Left renal cortex interstitium (tissue), 4 donors: Measurements from ENCODE around the gene CFAP99. TPM values are rescaled to one million over a fixed set of nuclear protein-coding genes. Genes with fewer than 3 reads are reported as not detected.

Experiments
- DNase-seq, 4 donors: peaks; one replicate each; pipeline ENCODE4 v3.0.0-alpha.2; 2013; ENCODE audit warnings: low read depth in 4 of 4, low spot score in 2 of 4, missing footprints in 1 of 4
- polyA plus RNA-seq, 4 donors: library from polyadenylated mRNA; unstranded; fragments of 120-200 nt; gene quantifications; one replicate each; pipeline ENCODE4 v1.2.1, GENCODE V29; 2013; ENCODE audit not compliant: insufficient read length in 4 of 4

The CFAP99 gene
- polyA plus RNA-seq, 4 donors, result 0.35 to 1.6 (median 1.1) TPM

DNA sequence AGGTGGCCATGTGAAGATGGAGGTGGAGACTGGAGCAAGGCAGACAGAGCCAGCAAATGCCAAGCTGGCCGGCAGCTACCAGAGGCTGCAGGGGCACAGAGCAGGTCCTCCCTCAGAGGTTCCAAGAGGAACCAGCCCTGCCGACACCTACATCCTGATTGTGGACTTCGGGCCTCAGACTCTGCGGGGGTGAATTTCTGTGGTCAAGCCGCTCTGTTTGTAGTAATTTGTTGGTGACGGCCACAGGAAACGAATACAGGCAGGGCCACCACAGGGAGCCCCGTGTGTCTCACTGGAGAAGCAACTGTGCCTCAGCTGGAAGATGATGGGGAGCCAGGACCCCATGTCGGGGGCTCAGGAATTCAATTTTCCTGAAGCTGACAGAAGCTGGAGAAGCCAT is 28.6 kb upstream of the CFAP99 start:
- no peak for DNase-seq

DNA sequence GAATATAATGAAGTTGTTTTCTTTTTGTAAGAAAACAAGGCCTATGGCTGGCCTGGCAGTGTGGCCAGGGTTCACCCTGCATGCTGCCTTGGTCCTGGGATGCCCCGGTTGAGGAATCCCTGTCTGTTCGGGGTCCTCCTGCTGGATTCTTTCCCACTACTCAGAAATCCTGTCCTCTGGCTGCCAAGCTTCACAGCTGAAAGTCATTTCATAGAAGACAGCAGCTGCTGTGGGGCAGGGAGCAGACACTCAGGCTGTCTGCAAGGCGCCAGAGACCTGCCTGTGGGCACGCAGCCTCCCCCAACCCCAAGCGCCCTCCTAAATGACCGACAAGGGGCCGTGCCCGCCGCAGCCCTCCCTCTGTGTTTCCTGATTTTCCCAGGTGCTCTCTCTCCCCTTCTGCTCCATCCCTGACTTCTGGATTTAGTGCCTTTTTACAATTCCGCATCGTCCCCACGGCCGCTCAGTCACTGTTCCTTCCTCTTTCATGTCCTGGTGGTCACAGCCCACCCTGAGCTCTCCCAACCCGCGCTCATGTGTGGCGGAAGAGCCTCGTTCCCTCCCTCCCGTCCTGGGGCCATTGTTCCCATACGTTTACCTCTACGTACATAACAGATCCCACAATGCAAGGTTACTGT is 27.9 kb upstream of the CFAP99 start:
- no peak for DNase-seq

DNA sequence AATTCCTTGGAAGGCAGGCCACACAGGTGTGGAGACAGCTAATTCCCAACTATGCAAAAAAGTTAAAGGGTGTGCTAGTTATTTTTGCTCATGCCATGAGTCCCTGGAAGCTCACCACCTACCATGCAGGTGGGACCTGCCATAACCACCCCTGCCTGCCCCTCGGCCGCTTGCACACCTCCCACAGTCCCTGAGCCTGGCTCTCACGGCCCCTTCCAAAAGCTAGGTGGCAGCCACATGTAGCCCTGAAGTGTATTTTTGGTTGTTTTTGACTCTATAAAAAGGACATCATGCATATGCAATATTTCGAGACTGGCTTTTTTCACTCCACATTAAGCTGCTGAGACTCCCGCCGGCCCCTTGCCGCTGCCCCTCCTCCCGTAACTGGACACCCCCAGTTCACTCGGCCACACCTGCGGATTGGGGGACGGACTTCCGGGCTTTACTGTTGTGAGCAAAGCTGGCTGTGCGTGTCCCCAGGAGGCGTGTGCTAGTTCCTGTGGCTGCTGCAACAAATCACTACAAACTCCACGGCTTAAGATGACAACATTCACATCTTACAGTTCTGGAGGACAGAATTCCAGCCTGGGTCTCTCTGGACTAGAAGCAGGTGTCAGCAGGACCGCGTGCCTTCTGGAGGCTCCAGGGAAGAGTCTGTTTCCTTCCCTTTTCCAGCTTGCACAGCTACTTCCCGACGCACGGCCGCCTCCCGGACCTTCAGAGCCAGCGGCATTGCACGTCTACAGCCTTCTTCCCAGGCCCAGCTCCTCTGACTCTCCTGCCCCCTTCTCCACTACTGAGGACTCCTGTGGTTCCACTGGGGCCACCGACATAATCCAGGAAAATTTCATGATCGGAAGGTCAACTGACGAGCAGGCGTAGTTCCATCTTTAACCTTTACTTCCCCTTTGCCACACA is 25.1 kb upstream of the CFAP99 start:
- DNase-seq, result peak in 1 of 4 donors; percentile 80

DNA sequence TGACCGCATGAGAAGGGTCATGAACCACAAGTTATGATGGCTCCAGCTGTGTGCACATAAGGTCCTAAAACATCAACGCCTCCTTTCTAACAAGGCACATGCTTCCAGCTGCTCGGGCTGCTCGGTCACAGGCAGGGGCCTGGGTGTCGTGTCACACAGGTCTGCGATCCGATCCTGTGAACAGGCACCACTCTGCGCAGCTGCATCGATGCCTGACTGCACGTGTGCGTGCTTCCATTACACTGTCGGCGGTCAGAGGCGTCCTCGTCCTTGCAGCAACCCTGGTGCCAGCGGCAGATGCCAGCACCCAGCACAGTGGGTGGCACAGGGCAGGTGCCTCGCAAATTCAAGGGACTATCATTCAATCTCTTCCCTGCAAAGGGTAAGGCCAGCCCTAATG is 24.2 kb upstream of the CFAP99 start:
- DNase-seq, result no peak

DNA sequence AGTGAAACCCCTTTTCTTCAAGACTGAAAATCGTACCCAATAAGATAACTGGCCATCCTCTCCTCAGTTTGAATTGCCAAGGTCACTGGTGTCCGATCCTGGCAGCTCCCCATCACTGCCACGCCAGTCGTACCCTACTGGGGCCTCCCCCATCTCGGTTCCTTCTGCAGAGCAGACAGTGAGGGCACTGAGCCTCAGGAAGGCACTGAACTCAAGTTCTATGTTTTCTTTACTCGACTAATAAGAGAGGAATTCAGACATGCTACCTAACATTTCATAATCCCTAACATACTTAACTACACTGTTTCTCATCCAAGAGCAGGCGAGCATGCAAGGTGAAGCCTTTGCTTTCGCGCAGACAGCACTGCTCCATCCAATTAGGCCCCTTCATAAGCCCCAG is 23.7 kb upstream of the CFAP99 start:
- DNase-seq, result no peak

DNA sequence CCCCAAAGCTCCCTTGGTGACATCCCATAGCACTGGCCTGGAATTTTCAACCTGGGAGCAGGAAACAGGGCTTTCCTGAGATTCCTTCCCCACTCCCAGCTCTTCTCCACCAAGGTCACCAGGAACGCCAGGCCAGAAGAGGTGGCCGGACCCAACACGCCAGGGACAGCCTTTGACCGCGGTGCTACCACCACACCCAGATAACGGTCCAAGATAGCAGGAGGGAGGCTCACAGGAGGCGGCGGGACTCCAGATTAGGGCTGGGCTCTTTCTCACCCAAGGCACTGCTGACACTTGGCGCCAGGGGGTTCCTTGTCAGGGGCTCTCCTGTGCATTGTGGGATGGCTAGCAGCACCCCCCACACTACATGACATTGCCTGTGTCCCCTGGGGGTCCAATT is 23.2 kb upstream of the CFAP99 start:
- DNase-seq, result no peak

DNA sequence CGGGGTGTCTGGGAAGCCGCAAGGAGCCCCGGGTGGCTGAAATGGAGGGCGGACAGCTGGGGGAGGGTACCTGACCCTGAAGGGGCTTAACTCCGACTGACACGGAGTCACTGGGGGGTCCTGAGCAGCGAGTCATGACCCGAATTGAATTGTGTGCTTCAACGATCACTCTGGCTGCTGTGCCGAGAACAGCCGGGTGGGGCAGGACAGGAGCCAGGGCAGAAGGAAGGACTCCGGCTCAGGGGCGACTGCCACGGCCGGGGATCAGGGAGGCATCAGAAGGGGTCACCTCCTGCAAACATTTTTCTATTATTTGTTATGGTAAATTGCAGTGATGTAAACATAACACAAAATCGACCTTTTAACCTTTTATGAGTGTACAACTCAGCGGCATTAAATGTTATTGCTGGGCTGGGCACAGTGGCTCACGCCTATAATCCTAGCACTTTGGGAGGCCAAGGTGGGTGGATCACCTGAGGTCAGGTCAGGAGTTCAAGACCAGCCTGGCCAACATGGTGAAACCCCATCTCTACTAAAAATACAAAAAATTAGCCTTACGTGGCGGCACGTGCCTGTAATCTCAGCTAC is 21.9 kb upstream of the CFAP99 start:
- DNase-seq, result no peak

DNA sequence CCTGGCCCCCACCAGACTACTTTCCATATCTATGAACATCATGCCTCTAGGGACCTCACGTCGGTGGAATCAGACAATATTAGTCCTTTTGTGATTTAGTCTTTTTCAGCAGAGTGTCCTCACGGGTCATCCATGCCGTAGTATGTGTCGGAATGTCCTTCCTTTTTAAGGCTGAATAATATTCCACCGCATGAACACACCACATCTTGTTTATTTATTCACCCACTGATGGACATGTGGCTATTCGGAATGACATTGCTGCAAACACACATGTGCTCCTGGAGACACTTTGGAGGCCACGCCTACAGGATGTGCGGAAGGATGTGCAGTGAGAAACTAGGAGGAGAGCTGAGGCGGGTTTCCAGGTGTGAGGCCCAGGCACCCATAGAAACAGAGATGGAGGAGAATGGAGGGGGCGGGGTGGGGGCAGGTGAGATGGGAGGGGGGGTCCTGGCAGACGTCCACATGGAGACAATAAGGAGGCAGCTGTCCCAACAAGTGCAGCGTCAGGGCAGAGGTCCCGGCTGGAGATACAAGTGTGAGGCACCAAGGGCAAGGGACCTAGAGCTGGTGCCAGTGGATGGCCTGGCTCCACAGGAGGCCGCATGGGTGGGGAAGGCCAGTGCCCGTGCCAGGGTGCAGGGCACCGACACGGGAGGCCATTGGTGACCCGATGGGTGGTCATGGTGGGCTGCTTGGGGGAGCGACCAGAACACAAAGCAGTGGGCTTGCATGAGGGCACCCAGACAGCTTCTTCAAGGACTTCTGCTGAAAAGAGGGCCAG is 21.0 kb upstream of the CFAP99 start:
- no peak for DNase-seq

DNA sequence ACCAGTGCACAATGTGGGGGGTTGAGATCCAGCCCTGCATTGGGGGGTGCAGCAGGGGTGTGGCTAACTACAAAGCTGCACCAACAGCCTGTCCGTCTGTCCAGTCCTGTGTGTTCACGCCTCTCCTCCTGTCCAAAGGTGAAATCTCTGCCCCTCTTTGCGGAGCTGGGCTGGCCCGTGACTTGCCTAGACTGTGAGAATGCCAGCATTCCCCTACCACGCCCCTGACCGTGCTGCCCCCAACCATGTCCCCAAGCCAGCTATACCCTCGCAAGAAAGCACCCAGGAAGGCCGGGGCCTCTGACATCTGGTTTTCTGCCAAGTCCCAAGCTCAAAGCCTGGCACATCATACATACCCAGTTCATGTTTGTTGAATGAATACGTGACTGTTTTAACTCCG is 19.5 kb upstream of the CFAP99 start:
- no peak for DNase-seq

DNA sequence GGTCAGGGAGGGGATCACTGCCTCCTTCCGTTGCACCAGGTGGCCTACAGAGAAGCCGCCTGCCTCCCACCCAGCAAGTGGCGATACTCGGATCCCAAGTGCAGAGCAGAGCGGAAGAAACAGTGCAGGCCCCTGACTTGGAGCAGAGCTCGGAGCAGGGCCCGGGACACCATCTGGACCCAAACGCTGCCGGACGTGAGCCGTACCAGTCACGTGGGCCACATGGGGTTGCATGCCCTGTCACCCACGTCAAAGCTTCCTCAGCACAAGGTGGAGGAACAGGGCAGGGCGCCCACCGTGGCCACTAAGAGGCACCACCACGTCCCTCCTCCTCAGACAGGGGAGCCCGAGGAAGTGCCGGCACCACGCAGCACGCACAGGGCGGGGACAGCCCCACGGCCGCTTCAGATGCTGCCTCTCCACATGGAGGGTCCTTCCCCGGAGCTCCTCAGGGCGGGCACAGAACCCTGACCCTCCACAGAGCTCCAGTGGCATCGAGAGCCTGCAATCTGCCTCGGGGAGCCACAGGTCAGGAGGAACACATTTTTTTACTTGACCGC is 19.0 kb upstream of the CFAP99 start:
- DNase-seq, result no peak

DNA sequence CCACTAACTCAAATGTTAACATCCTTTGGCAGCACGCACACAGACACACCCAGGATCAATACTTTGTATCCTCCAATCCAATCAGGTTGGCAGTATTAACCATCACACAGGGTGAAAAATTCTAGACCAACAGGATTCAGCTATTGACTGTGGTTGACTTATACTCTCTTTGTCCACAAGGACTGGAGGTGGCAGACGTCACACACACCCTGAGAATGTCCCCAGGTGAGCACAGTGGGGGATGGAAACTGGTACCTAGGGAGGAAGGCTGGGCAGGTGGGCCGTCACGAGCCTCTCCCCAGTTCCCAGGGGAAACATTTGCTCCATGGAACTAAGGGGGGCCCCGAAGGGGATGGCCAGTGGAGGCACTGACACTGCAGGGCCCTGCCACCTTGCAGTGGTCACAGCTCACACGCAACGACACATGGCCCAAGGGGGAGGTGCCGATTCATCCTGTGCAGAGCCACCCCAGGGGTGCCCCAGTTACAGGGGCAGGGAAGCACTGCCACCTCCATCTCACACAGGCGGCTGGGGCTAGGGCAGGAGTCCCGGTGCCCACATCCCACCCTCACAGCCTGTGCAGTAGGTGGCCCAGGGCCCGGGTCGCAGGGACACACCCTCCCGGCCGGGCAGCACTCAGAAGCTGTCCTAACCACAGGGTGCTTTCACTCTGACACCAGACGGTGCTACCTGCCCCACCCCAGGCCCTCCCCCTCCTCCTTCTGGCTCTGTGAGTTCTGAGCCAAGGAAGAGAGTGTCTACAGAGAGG is 17.7 kb upstream of the CFAP99 start:
- no peak for DNase-seq

DNA sequence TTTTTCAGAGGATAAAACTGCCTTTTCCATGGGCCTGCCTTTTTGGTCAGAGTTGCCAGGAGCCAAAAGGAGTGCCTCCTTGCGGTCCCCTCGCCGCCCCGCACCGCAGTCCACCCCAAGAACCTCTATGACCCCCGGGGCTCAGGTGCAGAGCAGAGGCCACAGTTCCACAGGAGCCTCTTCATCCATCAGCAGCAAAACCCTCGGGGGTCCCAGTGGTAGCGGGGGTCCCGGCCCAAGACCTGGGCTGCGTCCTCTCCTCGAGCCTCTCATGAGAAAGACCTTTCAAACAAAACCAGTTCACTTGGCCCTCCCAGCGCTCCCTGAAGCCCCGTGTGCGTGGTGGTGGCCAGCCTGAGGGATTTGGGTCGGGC is 17.2 kb upstream of the CFAP99 start:
- no peak for DNase-seq

DNA sequence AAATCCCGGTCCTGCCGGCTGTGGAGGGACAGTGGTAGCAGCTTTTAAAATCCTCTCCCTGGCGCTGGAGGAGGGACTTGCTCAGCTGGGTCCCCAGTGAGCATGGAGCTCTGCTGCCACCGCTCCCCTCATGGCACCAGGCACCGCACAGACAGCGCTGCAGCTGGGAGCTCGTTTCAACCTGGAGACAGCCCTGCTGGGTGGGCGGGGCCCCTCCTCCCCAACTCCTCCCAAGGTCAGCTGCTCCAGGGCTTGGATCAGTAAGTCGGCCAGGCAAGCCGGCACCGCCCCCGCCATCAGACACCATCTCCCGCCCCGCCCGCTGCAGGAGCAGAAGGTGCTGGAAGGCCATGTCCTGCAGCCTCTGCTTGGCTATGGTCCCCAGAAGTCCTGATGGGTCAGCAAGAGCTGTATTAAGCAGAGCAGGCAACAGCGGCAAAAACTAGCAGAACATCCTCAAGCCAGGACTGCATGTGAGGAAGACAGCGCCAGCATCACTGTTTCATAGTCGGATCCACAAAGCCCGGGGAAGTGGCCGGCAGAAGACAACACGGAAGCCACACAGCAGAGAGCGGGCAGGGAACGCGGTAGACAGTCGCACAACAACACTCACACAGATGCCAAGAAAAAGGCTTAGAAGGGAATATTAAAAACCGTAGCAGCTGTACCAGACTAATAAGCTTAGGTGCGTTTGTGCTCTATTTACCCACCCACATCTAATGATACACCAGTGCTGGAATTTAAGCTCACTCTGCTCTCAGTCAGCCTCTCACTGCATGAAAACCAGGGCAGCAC is 16.5 kb upstream of the CFAP99 start:
- no peak for DNase-seq

DNA sequence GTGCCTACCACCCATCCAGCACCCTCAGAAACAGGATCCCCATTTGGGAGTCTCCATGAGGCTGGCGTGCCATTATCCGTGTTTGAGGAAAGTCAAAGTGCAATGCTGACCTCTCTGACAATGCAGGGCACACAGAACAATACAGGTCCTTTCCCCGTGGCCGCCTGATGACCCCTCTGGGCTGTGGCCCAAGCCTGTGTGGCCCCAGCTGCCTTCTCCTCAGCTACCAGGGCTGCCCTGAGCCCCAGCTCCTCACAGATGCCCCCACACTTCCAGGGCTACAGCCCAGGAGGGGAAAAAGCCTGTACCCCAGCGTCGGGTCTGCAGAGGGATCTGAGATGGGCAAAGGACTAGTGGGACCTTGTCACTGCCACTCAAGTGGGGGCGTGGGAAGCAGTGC is 15.8 kb upstream of the CFAP99 start:
- no peak for DNase-seq

DNA sequence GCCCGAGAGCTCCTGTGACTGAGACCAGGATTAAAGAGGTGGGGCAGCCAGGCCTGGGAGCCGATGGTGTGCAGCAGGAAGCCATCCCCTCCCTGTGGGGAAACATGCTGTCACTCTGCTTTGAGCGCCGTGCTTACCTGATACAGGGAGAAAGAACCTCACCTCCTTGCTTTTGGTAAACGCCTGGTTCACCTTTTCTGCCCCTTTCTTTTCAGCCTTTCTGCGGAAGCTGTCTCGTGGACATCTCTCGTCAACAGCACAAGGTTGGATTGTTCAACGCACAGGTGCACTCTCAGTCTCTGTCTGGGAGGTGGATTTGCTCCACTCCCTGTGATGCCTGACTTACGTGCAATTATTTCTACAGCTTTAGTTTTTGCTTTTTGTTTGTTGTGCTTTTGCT is 12.3 kb upstream of the CFAP99 start:
- DNase-seq, result no peak

DNA sequence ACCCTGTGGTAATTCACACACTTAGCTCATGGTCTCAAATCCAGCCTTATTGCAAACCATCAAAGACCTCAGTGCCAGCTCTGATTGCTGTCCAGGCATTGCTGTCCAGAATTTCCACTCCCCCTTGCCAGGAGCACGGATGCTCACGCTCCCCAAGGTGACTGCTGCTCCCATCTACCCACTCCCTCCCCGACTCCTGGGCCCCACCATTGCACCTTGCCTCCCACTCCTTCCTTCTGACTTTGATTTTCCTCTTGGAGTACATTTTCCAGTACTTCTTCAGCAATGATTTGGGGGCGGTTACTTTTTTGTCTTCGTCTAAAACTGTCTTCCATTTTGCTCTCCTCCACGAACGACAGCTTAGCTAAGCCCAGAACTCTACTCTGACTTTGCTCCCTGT is 11.8 kb upstream of the CFAP99 start:
- no peak for DNase-seq

DNA sequence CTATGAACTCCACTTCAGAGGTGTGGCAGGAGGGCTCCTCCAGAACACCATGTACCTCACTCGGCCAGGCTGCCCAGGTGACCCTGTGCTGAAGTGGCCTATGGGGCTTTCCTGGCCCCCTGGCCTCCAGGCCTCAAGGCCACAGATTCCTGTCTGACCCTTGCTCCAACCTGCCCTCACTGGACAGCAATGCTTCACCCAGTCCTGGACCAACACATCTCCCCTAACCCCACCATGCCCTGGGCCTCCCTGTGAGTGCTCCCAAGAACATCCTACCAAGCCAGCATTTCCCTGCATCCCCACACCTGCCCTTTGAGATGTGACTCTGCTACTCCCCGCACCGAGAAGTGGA is 10.8 kb upstream of the CFAP99 start:
- no peak for DNase-seq

DNA sequence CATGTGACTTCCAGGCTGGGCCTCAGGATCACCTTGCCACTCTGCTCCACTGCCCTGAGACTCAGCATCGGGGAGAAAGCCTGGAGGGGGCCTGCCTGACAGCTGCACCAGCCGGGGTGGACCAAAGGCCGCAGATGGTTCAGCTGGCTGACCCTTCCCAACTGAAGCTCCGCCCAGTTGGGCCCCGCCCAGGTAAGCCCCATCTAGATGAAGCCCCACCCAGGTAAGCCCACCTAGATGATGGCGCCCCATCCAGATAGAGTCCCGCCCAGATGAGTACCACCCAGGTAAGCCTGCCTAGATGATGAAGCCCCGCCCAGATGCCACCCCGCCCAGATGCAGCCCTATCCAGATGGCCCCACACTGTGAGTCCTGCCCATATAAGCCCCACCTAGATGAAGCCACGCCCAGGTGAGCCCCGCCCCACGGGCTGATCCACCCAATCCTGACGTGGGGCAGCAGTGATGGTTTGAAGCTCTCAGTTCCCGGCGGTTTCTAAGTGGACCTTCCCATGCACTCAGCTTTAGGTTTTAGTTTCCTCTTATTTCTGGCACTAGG is 10.3 kb upstream of the CFAP99 start:
- no peak for DNase-seq

DNA sequence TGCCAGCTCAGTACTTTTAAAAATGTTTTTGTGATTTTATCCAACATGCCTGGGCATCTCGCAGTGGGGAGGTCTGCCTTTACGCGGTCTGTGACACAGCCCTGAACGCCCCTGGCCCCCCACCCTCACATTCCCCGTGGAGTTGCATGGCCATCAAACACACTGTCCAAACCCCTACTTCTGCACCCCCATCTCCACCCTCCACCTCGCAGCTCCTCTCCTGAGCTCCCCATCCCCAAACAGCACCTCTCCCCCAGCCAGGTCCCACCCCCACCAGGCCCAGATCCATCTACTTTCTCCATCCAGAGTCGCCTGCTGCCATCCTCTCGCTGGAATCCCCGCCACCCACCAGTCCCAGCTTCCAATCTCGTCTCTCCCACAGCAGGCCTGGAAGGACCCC is 9.8 kb upstream of the CFAP99 start:
- no peak for DNase-seq
